Uterus (tissue), 4 donors: ENCODE data around the gene CORIN. TPM values are rescaled to one million over a fixed set of nuclear protein-coding genes. Genes with fewer than 3 reads are reported as not detected.

ENCODE experiments used
- DNase-seq, 2 donors: peaks; one replicate each; pipeline ENCODE4 v3.0.0-alpha.2; 2019 to 2020
- H3K27ac ChIP-seq, 2 donors: fragments of 200-600 bp; sonication (generic); 1 replicate in 1 of 2; 2 replicates in 1 of 2; pipeline ENCODE4 v1.5.1; 2016 to 2018
- H3K27me3 ChIP-seq, 2 donors: fragments of 200-600 bp; sonication (generic); one replicate each; pipeline ENCODE4 v1.5.1; 2018 to 2019; ENCODE audit warnings: control low read depth in 1 of 2
- H3K36me3 ChIP-seq, 2 donors: fragments of 200-600 bp; sonication (generic); one replicate each; pipeline ENCODE4 v1.5.1; 2019; ENCODE audit warnings: control low read depth in 1 of 2
- H3K4me1 ChIP-seq, 2 donors: fragments of 200-600 bp; sonication (generic); one replicate each; pipeline ENCODE4 v1.5.1; 2018 to 2019; ENCODE audit warnings: control low read depth in 1 of 2
- H3K4me3 ChIP-seq, 2 donors: fragments of 200-600 bp; sonication (generic); 1 replicate in 1 of 2; 2 replicates in 1 of 2; pipeline ENCODE4 v1.5.1; 2018 to 2019; ENCODE audit warnings: mild to moderate bottlenecking in 1 of 2
- H3K9me3 ChIP-seq, 2 donors: fragments of 200-600 bp; sonication (generic); one replicate each; pipeline ENCODE4 v1.5.1; 2019; ENCODE audit warnings: control low read depth in 1 of 2
- POLR2A ChIP-seq, 2 donors: fragments of 450-650 bp; IDR thresholded peaks; one replicate each; pipeline ENCODE4 v1.6.1; 2016; ENCODE audit warnings: antibody characterized with exemption in 2 of 2, mild to moderate bottlenecking in 1 of 2, moderate library complexity in 1 of 2
- intact Hi-C: fragments of 100-400 bp; cut with DNase I; formaldehyde crosslinking; loops from one replicate; pipeline ENCODE4 v1.15.1; 2023; ENCODE audit warnings: low total_unique reads
- total RNA-seq, 4 donors: library from RNA; depleted of rRNA in 3 of 4; stranded (reverse); fragments of >200 nt in 3 of 4; gene quantifications; one replicate each; pipeline versions ENCODE4 v1.1.0 to v1.2.4, GENCODE V29; 2014 to 2023
- TF ChIP-seq, protein P1 (sequence below), 4 experiments: fragments of 200-600 bp in 2 of 4; fragments of 450-650 bp in 2 of 4; sonication (generic) in 2 of 4; IDR thresholded peaks; one replicate each; pipeline ENCODE4 v1.5.1; 2016 to 2019; ENCODE audit warnings: antibody characterized with exemption in 4 of 4, mild to moderate bottlenecking in 2 of 4, moderate library complexity in 1 of 4
- donor health status: DM: yes; HTN: yes; CAD: no.

CORIN gene
- total RNA-seq, 4 donors from 2014 or later, result 4.8 to 8.5 (median 6.4) TPM

GRCh38 chr4:47690611-47691010 is 147.3 kb downstream of the CORIN start:
- H3K36me3 ChIP-seq, result no peaks in the 10 kb centered on the region
- TF ChIP-seq, protein P1, sequence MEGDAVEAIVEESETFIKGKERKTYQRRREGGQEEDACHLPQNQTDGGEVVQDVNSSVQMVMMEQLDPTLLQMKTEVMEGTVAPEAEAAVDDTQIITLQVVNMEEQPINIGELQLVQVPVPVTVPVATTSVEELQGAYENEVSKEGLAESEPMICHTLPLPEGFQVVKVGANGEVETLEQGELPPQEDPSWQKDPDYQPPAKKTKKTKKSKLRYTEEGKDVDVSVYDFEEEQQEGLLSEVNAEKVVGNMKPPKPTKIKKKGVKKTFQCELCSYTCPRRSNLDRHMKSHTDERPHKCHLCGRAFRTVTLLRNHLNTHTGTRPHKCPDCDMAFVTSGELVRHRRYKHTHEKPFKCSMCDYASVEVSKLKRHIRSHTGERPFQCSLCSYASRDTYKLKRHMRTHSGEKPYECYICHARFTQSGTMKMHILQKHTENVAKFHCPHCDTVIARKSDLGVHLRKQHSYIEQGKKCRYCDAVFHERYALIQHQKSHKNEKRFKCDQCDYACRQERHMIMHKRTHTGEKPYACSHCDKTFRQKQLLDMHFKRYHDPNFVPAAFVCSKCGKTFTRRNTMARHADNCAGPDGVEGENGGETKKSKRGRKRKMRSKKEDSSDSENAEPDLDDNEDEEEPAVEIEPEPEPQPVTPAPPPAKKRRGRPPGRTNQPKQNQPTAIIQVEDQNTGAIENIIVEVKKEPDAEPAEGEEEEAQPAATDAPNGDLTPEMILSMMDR (IDR thresholded peaks at IDR 0.05), result no peak
- no peak for TF ChIP-seq POLR2A (IDR thresholded peaks at IDR 0.05)
- no peaks in the 10 kb centered on the region for H3K4me1 ChIP-seq
- intact Hi-C loops, result no loop called here
- H3K9me3 ChIP-seq, result no peaks in the 10 kb centered on the region
- no peak for DNase-seq
- no peak overlapping the region for H3K4me3 ChIP-seq
- no peaks in the 10 kb centered on the region for H3K27me3 ChIP-seq
- no peak overlapping the region for H3K27ac ChIP-seq

GRCh38 chr4:47686294-47686872 is 151.5 kb downstream of the CORIN start:
- no peaks in the 10 kb centered on the region for H3K9me3 ChIP-seq
- no peaks in the 10 kb centered on the region for H3K4me1 ChIP-seq
- DNase-seq, result peak; percentile 24 to 28
- H3K36me3 ChIP-seq, result no peaks in the 10 kb centered on the region
- intact Hi-C loops, result no loop called here
- H3K27me3 ChIP-seq, result no peaks in the 10 kb centered on the region
- no peak for TF ChIP-seq POLR2A (IDR thresholded peaks at IDR 0.05)
- TF ChIP-seq, protein P1 (IDR thresholded peaks at IDR 0.05), result peak; percentile 42 to 48 (median 43)
- H3K27ac ChIP-seq, result no peak overlapping the region
- H3K4me3 ChIP-seq, result no peak overlapping the region

GRCh38 chr4:47675806-47676205 is 162.1 kb downstream of the CORIN start:
- no peak overlapping the region for H3K4me3 ChIP-seq
- DNase-seq, result no peak
- H3K27me3 ChIP-seq, result no peaks in the 10 kb centered on the region
- H3K36me3 ChIP-seq, result no peaks in the 10 kb centered on the region
- intact Hi-C loops, result no loop called here
- no peak for TF ChIP-seq POLR2A (IDR thresholded peaks at IDR 0.05)
- TF ChIP-seq, protein P1 (IDR thresholded peaks at IDR 0.05), result no peak
- no peak overlapping the region for H3K27ac ChIP-seq
- no peaks in the 10 kb centered on the region for H3K4me1 ChIP-seq
- no peaks in the 10 kb centered on the region for H3K9me3 ChIP-seq

DNA sequence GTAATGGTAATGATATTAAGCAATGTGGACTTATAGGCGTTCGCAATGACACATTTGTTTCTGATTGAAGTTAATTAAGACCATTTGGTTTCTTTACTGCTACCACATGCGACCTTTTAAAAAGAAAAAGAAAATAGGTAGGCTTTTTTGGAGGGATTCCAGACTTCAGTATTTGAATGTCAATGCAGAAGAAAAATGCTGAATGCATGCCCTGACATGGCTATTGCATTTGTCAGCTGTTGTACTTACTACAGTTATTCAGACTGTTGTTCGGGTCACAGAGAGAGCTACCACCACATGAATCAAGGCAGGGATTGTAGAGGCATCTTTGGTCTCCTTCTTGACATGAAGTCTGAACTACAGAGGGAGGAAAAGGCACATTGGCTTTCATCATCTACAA is 163.7 kb downstream of the CORIN start:
- no peaks in the 10 kb centered on the region for H3K27me3 ChIP-seq
- no peaks in the 10 kb centered on the region for H3K36me3 ChIP-seq
- intact Hi-C loops, result no loop called here
- H3K4me1 ChIP-seq, result no peaks in the 10 kb centered on the region
- no peaks in the 10 kb centered on the region for H3K9me3 ChIP-seq
- DNase-seq, result no peak
- no peak overlapping the region for H3K4me3 ChIP-seq
- TF ChIP-seq POLR2A (IDR thresholded peaks at IDR 0.05), result no peak
- TF ChIP-seq, protein P1 (IDR thresholded peaks at IDR 0.05), result no peak
- H3K27ac ChIP-seq, result no peak overlapping the region

DNA sequence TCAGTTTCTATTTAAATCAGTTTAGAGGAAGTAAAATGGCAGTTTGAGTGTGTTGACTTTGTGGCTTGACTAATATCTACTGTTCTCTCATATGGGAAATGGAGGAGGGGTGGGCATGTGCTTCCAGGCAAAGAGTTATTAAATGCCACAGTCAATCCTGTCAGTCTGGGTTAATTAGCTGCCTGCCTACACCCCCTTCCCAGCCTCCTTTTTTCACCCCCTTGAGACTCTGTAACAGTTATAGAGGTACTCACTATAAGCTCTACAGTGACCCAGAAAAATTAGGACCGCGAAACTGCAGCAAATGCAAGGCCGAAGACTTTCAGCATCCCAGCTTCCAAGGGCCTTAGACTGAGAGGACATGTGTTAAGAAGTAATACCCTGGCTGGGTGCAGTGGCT is 165.2 kb downstream of the CORIN start:
- H3K4me3 ChIP-seq, result no peak overlapping the region
- H3K27ac ChIP-seq, result no peak overlapping the region
- TF ChIP-seq, protein P1 (IDR thresholded peaks at IDR 0.05), result no peak
- TF ChIP-seq POLR2A (IDR thresholded peaks at IDR 0.05), result no peak
- no peaks in the 10 kb centered on the region for H3K36me3 ChIP-seq
- H3K27me3 ChIP-seq, result no peaks in the 10 kb centered on the region
- DNase-seq, result no peak
- no peaks in the 10 kb centered on the region for H3K4me1 ChIP-seq
- no peaks in the 10 kb centered on the region for H3K9me3 ChIP-seq
- intact Hi-C loops, result no loop called here
